IMR-90 (cell line): ENCODE results near the gene ARSJ. TPM values are rescaled to one million over a fixed set of nuclear protein-coding genes. Genes with fewer than 3 reads are reported as not detected.

ENCODE experiments used
- ATAC-seq: fragments of 200-7000 bp; cut with Tn5 transposase; 2 replicates; pipeline ENCODE4 v1.9.1; 2020; ENCODE audit warnings: low read depth, mild to moderate bottlenecking, moderate library complexity
- BruUV-seq: library from RNA; stranded (reverse); fragments of 400-500 nt; replicated peaks from 2 replicates; lab custom pipeline; 2021; lab: Mats Ljungman, UMichigan
- CTCF ChIA-PET: fragments of 300-600 bp; formaldehyde crosslinking; extraction: SDS; loops from one replicate; lab custom pipeline; 2021; ENCODE audit warnings: antibody characterized with exemption; lab: Yijun Ruan, JAX
- POLR2A ChIA-PET: fragments of 300-600 bp; sonication (Branson Sonifier 250); formaldehyde crosslinking; loops from one replicate; lab custom pipeline; 2022; ENCODE audit warnings: antibody characterized with exemption; ENCODE audit not compliant: unreplicated experiment; lab: Charles Lee
- DNase-seq: peaks from one replicate; pipeline ENCODE4 v3.0.0; 2013
- H2AFZ ChIP-seq: replicated peaks from 2 replicates; pipeline ENCODE3; 2013; ENCODE audit warnings: low read length, mild to moderate bottlenecking; ENCODE audit not compliant: poor library complexity
- H2AK5ac ChIP-seq: 2 replicates; pipeline ENCODE4 v1.6.1; 2013; ENCODE audit warnings: low read depth, low read length, inconsistent platforms
- H2AK9ac ChIP-seq: replicated peaks from 2 replicates; pipeline ENCODE3; 2013; ENCODE audit warnings: mild to moderate bottlenecking, low read depth, low read length, moderate library complexity; ENCODE audit not compliant: poor library complexity
- H2BK120ac ChIP-seq: 2 replicates; pipeline ENCODE4 v1.6.1; 2013; ENCODE audit warnings: low read depth, low read length, inconsistent platforms
- H2BK15ac ChIP-seq: 3 replicates; pipeline ENCODE4 v1.6.1; 2013; ENCODE audit warnings: low read depth, low read length, inconsistent platforms
- H2BK20ac ChIP-seq: 2 replicates; pipeline ENCODE4 v1.6.1; 2013; ENCODE audit warnings: low read depth, mild to moderate bottlenecking, inconsistent platforms, low read length, moderate library complexity
- H2BK5ac ChIP-seq: 2 replicates; pipeline ENCODE4 v1.6.1; 2013; ENCODE audit warnings: mild to moderate bottlenecking, low read depth, low read length, inconsistent platforms; ENCODE audit not compliant: poor library complexity, severe bottlenecking
- H3K14ac ChIP-seq: replicated peaks from 2 replicates; pipeline ENCODE4 v1.6.1; 2013; ENCODE audit warnings: low read depth, low read length, inconsistent platforms
- H3K18ac ChIP-seq: 2 replicates; pipeline ENCODE4 v1.6.1; 2013; ENCODE audit warnings: low read depth, low read length, control low read depth
- H3K23ac ChIP-seq: 2 replicates; pipeline ENCODE4 v1.6.1; 2013; ENCODE audit warnings: low read depth, low read length, inconsistent platforms
- H3K27ac ChIP-seq: 2 replicates; pipeline ENCODE4 v1.5.1; 2013; ENCODE audit warnings: mild to moderate bottlenecking, control low read depth, low read length; ENCODE audit not compliant: insufficient read depth
- H3K27me3 ChIP-seq: 2 replicates; pipeline ENCODE4 v1.6.1; 2013; ENCODE audit warnings: low read length; ENCODE audit not compliant: control insufficient read depth, insufficient read depth
- H3K36me3 ChIP-seq: 2 replicates; pipeline ENCODE4 v1.6.1; 2013; ENCODE audit warnings: low read length, mixed read lengths; ENCODE audit not compliant: control insufficient read depth, insufficient read depth
- H3K4ac ChIP-seq: 2 replicates; pipeline ENCODE4 v1.6.1; 2013; ENCODE audit warnings: low read depth, low read length, inconsistent platforms
- H3K4me1 ChIP-seq: 2 replicates; pipeline ENCODE4 v1.6.1; 2013; ENCODE audit warnings: low read length, mixed read lengths; ENCODE audit not compliant: control insufficient read depth, insufficient read depth
- H3K4me2 ChIP-seq: 2 replicates; pipeline ENCODE4 v1.6.1; 2013; ENCODE audit warnings: low read depth, mild to moderate bottlenecking, control low read depth, low read length, moderate library complexity
- H3K4me3 ChIP-seq: 2 replicates; pipeline ENCODE4 v1.5.1; 2013; ENCODE audit warnings: low read depth, mild to moderate bottlenecking, control low read depth, low read length, moderate library complexity; ENCODE audit not compliant: insufficient read depth
- H3K56ac ChIP-seq: 2 replicates; pipeline ENCODE4 v1.6.1; 2013; ENCODE audit warnings: low read length, inconsistent platforms; ENCODE audit not compliant: insufficient read depth; ENCODE audit errors: extremely low read depth
- H3K79me1 ChIP-seq, 2 experiments: 2 replicates each; pipeline ENCODE4 v1.6.1; 2013; ENCODE audit warnings: low read length in 2 of 2, inconsistent platforms in 1 of 2, low read depth in 1 of 2
- H3K9ac ChIP-seq: 2 replicates; pipeline ENCODE4 v1.6.1; 2013; ENCODE audit warnings: low read depth, low read length, control low read depth
- H3K9me1 ChIP-seq: 2 replicates; pipeline ENCODE4 v1.6.1; 2013; ENCODE audit warnings: low read length, inconsistent platforms; ENCODE audit not compliant: insufficient read depth
- H3K9me3 ChIP-seq: 2 replicates; pipeline ENCODE4 v1.6.1; 2013; ENCODE audit warnings: low read length; ENCODE audit not compliant: control insufficient read depth, insufficient read depth
- H4K20me1 ChIP-seq: 2 replicates; pipeline ENCODE4 v1.6.1; 2013; ENCODE audit warnings: low read length, inconsistent platforms; ENCODE audit not compliant: insufficient read depth
- H4K5ac ChIP-seq: 2 replicates; pipeline ENCODE4 v1.6.1; 2013; ENCODE audit warnings: mild to moderate bottlenecking, low read depth, low read length, control low read depth
- H4K8ac ChIP-seq, 2 experiments: 2 replicates each; pipeline ENCODE4 v1.6.1; 2013; ENCODE audit warnings: low read depth in 2 of 2, low read length in 2 of 2, control low read depth in 1 of 2, inconsistent platforms in 1 of 2
- H4K91ac ChIP-seq: 2 replicates; pipeline ENCODE4 v1.6.1; 2013; ENCODE audit warnings: low read depth, low read length, inconsistent platforms; ENCODE audit not compliant: insufficient read depth
- FOS ChIP-seq: fragments of 150-350 bp; IDR thresholded peaks from 2 replicates; pipeline ENCODE4 v1.6.1; 2016; ENCODE audit warnings: low read depth, low read length
- RAD21 ChIP-seq: IDR thresholded peaks from 2 replicates; pipeline ENCODE4 v1.6.1; 2012; ENCODE audit warnings: low read length, improper control_type of control experiment
- RCOR1 ChIP-seq: IDR thresholded peaks from 2 replicates; pipeline ENCODE4 v1.6.1; 2012; ENCODE audit warnings: mild to moderate bottlenecking, low read length, improper control_type of control experiment; ENCODE audit not compliant: insufficient replicate concordance
- WGBS, 2 experiments: methylation state at CpG; one replicate each; pipeline versions ENCODE4 v1.1.5 to v1.1.7; 2013; ENCODE audit warnings: missing lambda C conversion rate in 2 of 2; ENCODE audit not compliant: insufficient read length in 1 of 2; ENCODE audit errors: extremely low coverage in 2 of 2; 5-methylcytosine and 5-hydroxymethylcytosine counted together
- dilution Hi-C: fragments of 300-500 bp; cut with HindIII; formaldehyde crosslinking; loops from one replicate; pipeline ENCODE4 v1.14.3; 2018; ENCODE audit warnings: low sequenced_read_pairs; ENCODE audit not compliant: unreplicated experiment
- in situ Hi-C: fragments of 300-500 bp; cut with MboI; formaldehyde crosslinking; loops from 3 replicates; pipeline ENCODE4 v1.14.3; 2019; ENCODE audit warnings: low sequenced_read_pairs, inconsistent platforms, mixed read lengths
- intact Hi-C: fragments of 100-400 bp; cut with micrococcal nuclease; formaldehyde crosslinking; loops from 2 replicates; pipeline ENCODE4 v1.10.0; 2022
- polyA plus RNA-seq, 3 experiments: library from polyadenylated mRNA; depleted of rRNA; stranded (reverse); fragments of >200 nt; gene quantifications; 2 replicates each; pipeline ENCODE4 v1.2.3, GENCODE V29; 2012; ENCODE audit warnings: low replicate concordance in 1 of 3
- total RNA-seq: library from RNA; depleted of rRNA; stranded (reverse); fragments of >200 nt; gene quantifications from 2 replicates; pipeline ENCODE4 v1.2.3, GENCODE V29; 2012
- TF ChIP-seq, protein P1 (sequence below): conservative IDR thresholded peaks from 2 replicates; pipeline ENCODE4 v1.5.1; 2012; ENCODE audit warnings: mild to moderate bottlenecking, low read depth, low read length, improper control_type of control experiment

Gene ARSJ
- total and polyA plus RNA-seq, 2 of the 4 experiments (the other 2 are of a cell fraction) = 47.7 to 143 TPM

- H3K18ac ChIP-seq = peak overlapping the region; percentile 90
- peak overlapping the region; percentile 83 for H4K5ac ChIP-seq
- no peak for TF ChIP-seq RCOR1
- TF ChIP-seq, protein P1, sequence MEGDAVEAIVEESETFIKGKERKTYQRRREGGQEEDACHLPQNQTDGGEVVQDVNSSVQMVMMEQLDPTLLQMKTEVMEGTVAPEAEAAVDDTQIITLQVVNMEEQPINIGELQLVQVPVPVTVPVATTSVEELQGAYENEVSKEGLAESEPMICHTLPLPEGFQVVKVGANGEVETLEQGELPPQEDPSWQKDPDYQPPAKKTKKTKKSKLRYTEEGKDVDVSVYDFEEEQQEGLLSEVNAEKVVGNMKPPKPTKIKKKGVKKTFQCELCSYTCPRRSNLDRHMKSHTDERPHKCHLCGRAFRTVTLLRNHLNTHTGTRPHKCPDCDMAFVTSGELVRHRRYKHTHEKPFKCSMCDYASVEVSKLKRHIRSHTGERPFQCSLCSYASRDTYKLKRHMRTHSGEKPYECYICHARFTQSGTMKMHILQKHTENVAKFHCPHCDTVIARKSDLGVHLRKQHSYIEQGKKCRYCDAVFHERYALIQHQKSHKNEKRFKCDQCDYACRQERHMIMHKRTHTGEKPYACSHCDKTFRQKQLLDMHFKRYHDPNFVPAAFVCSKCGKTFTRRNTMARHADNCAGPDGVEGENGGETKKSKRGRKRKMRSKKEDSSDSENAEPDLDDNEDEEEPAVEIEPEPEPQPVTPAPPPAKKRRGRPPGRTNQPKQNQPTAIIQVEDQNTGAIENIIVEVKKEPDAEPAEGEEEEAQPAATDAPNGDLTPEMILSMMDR = no peak
- no peak for TF ChIP-seq FOS
- no peak for TF ChIP-seq RAD21
- H4K8ac ChIP-seq = peak overlapping the region; percentile 71 to 83
- peak overlapping the region; percentile 99 for H2BK5ac ChIP-seq
- H3K27ac ChIP-seq = peak overlapping the region; percentile 94
- ATAC-seq (no peak), DNase-seq (no peak)
- H2BK120ac ChIP-seq = peak overlapping the region; percentile 84
- no peaks in the 10 kb centered on the region for H3K27me3 ChIP-seq
- no peak overlapping the region for H3K4me3 ChIP-seq
- peak overlapping the region; percentile 77 for H4K91ac ChIP-seq
- peak overlapping the region; percentile 69 for H3K23ac ChIP-seq
- H3K4me1 ChIP-seq = peaks cover 13% of the 10 kb centered on the region
- intact Hi-C loops (no loop called here), in situ Hi-C loops (no loop called here), dilution Hi-C loops (no loop called here)
- BruUV-seq = no TSS peak
- peaks cover 22 to 46% of the 10 kb centered on the region in 2 experiments for H3K79me1 ChIP-seq
- peak overlapping the region; percentile 74 for H3K14ac ChIP-seq
- H3K9ac ChIP-seq = peak overlapping the region; percentile 64
- no peaks in the 10 kb centered on the region for H3K9me3 ChIP-seq
- peak overlapping the region; percentile 69; the same call in 2 of the 3 replicates for H2BK15ac ChIP-seq
- H3K4me2 ChIP-seq = peak overlapping the region; percentile 29
- no peaks in the 10 kb centered on the region for H4K20me1 ChIP-seq
- no CpG with 5 or more reads among the region's 3 CpGs for WGBS, 2 experiments
- peak overlapping the region; percentile 7; the same call in 1 of the 2 replicates for H3K56ac ChIP-seq
- H3K36me3 ChIP-seq = peaks cover 8% of the 10 kb centered on the region
- H2BK20ac ChIP-seq = peak overlapping the region; percentile 79
- peaks cover 12% of the 10 kb centered on the region for H3K9me1 ChIP-seq
- H3K4ac ChIP-seq = peak overlapping the region; percentile 89
- peak overlapping the region; percentile 77 for H2AK5ac ChIP-seq
- ChIA-PET CTCF (interaction anchor here (0.7 to 1.0 kb wide), 4 partner anchors 10 to 417 kb away, joined by 3 read pairs; no protein-coding TSS in a partner anchor), POLR2A (no interaction called here)
- H2AK9ac ChIP-seq = no peak overlapping the region
- H2AFZ ChIP-seq = no peak overlapping the region
Observed at GRCh38 chr4:113960684-113961321, 18.6 kb downstream of the ARSJ start.
